Spinal cord (tissue), 10 donors: ENCODE measurements around the gene LRRC8B. TPM values are rescaled to one million over a fixed set of nuclear protein-coding genes. Genes with fewer than 3 reads are reported as not detected.
"Not testable (repeated sequence)": the region's sequence is repeated elsewhere in the genome, so short reads cannot be mapped to it uniquely, and the experiment has no call there.

Experiments used
- DNase-seq, 6 donors: peaks; one replicate each; pipeline versions ENCODE4 v3.0.0 to v3.0.0-alpha.2; 2013 to 2015; ENCODE audit warnings: low spot score in 6 of 6, low read depth in 4 of 6
- H3K27ac ChIP-seq: one replicate; pipeline ENCODE4 v1.5.1; 2013; ENCODE audit warnings: low read depth, low read length, control low read depth
- H3K27me3 ChIP-seq: one replicate; pipeline ENCODE4 v1.6.1; 2013; ENCODE audit warnings: low read length; ENCODE audit not compliant: control insufficient read depth, insufficient read depth
- H3K36me3 ChIP-seq: one replicate; pipeline ENCODE4 v1.6.1; 2013; ENCODE audit warnings: low read length; ENCODE audit not compliant: control insufficient read depth, insufficient read depth
- H3K4me1 ChIP-seq: one replicate; pipeline ENCODE4 v1.6.1; 2013; ENCODE audit warnings: low read length; ENCODE audit not compliant: control insufficient read depth, insufficient read depth
- H3K4me3 ChIP-seq: one replicate; pipeline ENCODE4 v1.5.1; 2013; ENCODE audit warnings: low read depth, low read length, control low read depth
- H3K9me3 ChIP-seq: one replicate; pipeline ENCODE4 v1.6.1; 2013; ENCODE audit warnings: low read length; ENCODE audit not compliant: control insufficient read depth, insufficient read depth
- WGBS: methylation state at CpG from one replicate; pipeline ENCODE4 v1.1.5; 2013; ENCODE audit warnings: missing lambda C conversion rate; ENCODE audit not compliant: insufficient coverage; 5-methylcytosine and 5-hydroxymethylcytosine counted together
- polyA plus RNA-seq, 2 donors: library from polyadenylated mRNA; unstranded; fragments of 120-200 nt; gene quantifications; one replicate each; pipeline ENCODE4 v1.2.1, GENCODE V29; 2013; ENCODE audit not compliant: insufficient read length in 2 of 2
- total RNA-seq, 2 donors: library from RNA; depleted of rRNA in 1 of 2; stranded (reverse); fragments of 120-200 nt in 1 of 2; fragments of >200 nt in 1 of 2; gene quantifications; one replicate each; pipeline versions ENCODE4 v1.2.3 to v1.2.4, GENCODE V29; 2013 to 2014
- donor health status: healthy.

LRRC8B gene
- total and polyA plus RNA-seq, 4 donors = 9.3 to 26.7 (median 18.3) TPM

DNA sequence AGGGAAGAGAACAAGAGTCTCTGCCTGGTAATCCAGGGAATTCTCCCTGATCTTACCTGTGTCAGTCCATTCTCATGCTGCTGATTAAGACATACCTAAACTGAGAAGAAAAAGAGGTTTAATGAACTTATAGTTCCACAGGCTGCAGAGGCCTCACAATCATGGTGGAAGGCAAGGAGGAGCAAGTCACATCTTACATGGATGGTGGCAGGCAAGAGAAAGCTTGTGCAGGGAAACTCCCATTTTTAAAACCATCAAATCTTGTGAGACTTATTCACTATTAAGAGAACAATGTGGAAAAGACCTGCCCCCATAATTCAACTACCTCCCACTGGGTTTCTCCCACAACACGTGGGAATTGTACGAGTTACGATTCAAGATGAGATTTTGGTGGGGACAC lies 34.2 kb upstream of the LRRC8B start:
- no peak overlapping the region for H3K4me3 ChIP-seq
- WGBS = 95% methylated on average over 3 of the region's 3 CpGs
- no peak for DNase-seq
- H3K27me3 ChIP-seq = no peaks in the 10 kb centered on the region
- no peaks in the 10 kb centered on the region for H3K4me1 ChIP-seq
- no peak overlapping the region for H3K27ac ChIP-seq
- H3K36me3 ChIP-seq = no peaks in the 10 kb centered on the region
- no peaks in the 10 kb centered on the region for H3K9me3 ChIP-seq

- peak in 3 of 6 donors; percentile 29 to 69 (median 33) for DNase-seq
- no peak overlapping the region for H3K4me3 ChIP-seq
- H3K27me3 ChIP-seq = no peaks in the 10 kb centered on the region
- H3K27ac ChIP-seq = peak overlapping the region; percentile 6
- WGBS = 40% methylated on average over 3 of the region's 6 CpGs
- H3K9me3 ChIP-seq = no peaks in the 10 kb centered on the region
- no peaks in the 10 kb centered on the region for H3K36me3 ChIP-seq
- no peaks in the 10 kb centered on the region for H3K4me1 ChIP-seq
Observed at GRCh38 chr1:89499320-89499719, 25.3 kb upstream of the LRRC8B start.

GRCh38 chr1:89502042-89502441 lies 22.6 kb upstream of the LRRC8B start:
- Histone ChIP-seq H3K4me3 (no peak overlapping the region), H3K9me3 (no peaks in the 10 kb centered on the region), H3K27me3 (no peaks in the 10 kb centered on the region), H3K36me3 (no peaks in the 10 kb centered on the region), H3K27ac (no peak overlapping the region), H3K4me1 (no peaks in the 10 kb centered on the region)
- DNase-seq = peak in 1 of 6 donors; percentile 51
- no CpG with 5 or more reads among the region's 2 CpGs for WGBS

DNA sequence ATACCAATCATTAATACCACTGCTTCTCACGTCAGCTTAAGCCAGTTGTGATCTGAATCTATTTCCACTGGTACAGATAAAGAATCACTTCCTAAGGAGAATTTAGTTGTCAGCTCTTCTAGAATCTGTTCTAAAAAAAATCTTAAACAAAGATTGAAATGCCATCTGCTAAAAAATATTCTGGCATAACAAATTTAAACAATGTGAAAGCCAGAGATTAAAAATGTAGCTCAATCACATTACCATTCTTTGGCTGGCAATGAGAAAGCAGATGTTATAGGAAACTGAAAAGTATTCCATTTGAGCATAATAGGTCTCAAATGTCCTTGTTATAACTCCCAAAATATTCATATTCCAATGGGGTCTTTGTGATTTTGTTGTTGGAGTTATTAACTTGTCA lies 21.7 kb upstream of the LRRC8B start:
- no peak overlapping the region for H3K4me3 ChIP-seq
- no peaks in the 10 kb centered on the region for H3K27me3 ChIP-seq
- no peak overlapping the region for H3K27ac ChIP-seq
- no peaks in the 10 kb centered on the region for H3K36me3 ChIP-seq
- no CpG with 5 or more reads among the region's 1 CpG for WGBS
- no peaks in the 10 kb centered on the region for H3K4me1 ChIP-seq
- DNase-seq = peak in 2 of 6 donors; percentile 42 to 76
- H3K9me3 ChIP-seq = no peaks in the 10 kb centered on the region

- no CpG with 5 or more reads among the region's 2 CpGs for WGBS
- H3K9me3 ChIP-seq = no peaks in the 10 kb centered on the region
- H3K4me1 ChIP-seq = no peaks in the 10 kb centered on the region
- no peaks in the 10 kb centered on the region for H3K27me3 ChIP-seq
- DNase-seq = no peak
- H3K36me3 ChIP-seq = no peaks in the 10 kb centered on the region
- no peak overlapping the region for H3K4me3 ChIP-seq
- no peak overlapping the region for H3K27ac ChIP-seq
Observed at GRCh38 chr1:89503690-89504089, 20.9 kb upstream of the LRRC8B start.

DNA sequence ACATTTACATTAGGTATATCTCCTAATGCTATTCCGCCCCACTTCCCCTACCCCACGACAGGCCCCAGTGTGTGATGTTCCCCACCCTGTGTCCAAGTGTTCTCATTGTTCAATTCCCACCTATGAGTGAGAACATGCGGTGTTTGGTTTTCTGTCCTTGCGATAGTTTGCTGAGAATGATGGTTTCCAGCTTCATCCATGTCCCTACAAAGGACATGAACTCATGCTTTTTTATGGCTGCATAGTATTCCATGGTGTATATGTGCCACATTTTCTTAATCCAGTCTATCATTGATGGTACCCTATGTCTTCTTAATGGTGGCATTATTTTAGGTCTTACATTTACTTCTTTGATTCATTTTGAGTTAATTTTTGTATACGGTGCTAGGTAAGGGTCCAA lies 14.6 kb upstream of the LRRC8B start:
- not testable (repeated sequence) for DNase-seq, H3K4me1 ChIP-seq, H3K36me3 ChIP-seq, H3K27me3 ChIP-seq, H3K27ac ChIP-seq, H3K4me3 ChIP-seq, H3K9me3 ChIP-seq
- WGBS = no CpG with 5 or more reads among the region's 5 CpGs

- no peaks in the 10 kb centered on the region for H3K27me3 ChIP-seq
- 100% methylated on average over 1 of the region's 1 CpG for WGBS
- DNase-seq = no peak
- no peak overlapping the region for H3K27ac ChIP-seq
- H3K36me3 ChIP-seq = no peaks in the 10 kb centered on the region
- no peaks in the 10 kb centered on the region for H3K9me3 ChIP-seq
- H3K4me1 ChIP-seq = no peaks in the 10 kb centered on the region
- no peak overlapping the region for H3K4me3 ChIP-seq
Observed at GRCh38 chr1:89512996-89513720, 11.5 kb upstream of the LRRC8B start.

- Histone ChIP-seq H3K9me3 (no peaks in the 10 kb centered on the region), H3K27me3 (no peaks in the 10 kb centered on the region), H3K4me3 (no peak overlapping the region), H3K27ac (no peak overlapping the region), H3K4me1 (no peaks in the 10 kb centered on the region), H3K36me3 (no peaks in the 10 kb centered on the region)
- DNase-seq = no peak
- 100% methylated on average over 1 of the region's 4 CpGs for WGBS
Observed at GRCh38 chr1:89516055-89516454, 8.6 kb upstream of the LRRC8B start.

DNA sequence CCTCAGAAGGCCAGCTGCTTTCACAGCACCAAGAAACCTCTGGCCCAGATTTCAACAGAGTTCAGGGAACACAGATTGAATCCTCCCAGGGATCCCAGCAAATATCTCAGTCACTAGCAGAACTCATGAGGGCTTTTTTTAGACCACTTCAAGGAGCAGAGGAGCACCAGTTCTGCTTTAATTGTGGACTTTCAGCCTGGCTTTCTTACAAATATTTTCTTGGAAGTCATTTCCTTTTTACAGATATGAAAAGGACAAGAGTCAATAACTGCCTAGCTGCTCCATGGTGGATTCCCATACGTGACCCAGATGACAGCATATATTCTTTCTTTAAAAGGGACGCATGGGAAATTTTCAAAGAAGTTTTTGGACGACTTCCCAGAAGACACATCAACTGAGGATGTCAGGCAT lies 6.4 kb upstream of the LRRC8B start:
- Histone ChIP-seq H3K27ac (no peak overlapping the region), H3K4me3 (no peak overlapping the region)
- no CpG with 5 or more reads among the region's 3 CpGs for WGBS

DNA sequence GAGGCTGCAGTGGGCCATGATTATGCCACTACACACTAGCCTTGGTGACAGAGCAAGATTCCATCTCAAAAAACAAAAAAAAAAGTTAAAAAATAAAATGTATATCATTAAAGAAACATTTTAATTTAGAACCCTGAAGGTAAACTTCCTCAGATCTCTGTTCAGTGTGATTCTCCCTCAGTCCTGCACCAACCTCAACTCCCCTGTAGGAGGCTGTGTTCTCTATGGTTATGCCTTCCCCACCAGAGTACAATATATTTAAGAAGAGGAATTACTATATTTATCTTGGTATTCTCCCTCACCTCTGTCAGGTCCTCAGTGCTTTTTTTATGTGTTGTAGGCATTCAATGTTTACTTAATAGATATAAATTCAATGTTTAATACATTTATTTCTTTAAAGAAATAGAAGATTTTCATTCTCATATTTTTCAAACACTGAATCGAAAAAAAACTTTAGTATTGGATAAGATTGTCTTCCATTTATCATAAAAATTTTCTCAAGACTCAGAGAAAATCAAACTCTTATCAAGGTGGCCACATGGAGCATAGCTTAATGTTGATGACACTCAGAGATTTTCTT lies 4.8 kb upstream of the LRRC8B start:
- Histone ChIP-seq H3K4me1 (peaks cover 8% of the 10 kb centered on the region), H3K27ac (no peak overlapping the region), H3K36me3 (no peaks in the 10 kb centered on the region), H3K4me3 (no peak overlapping the region), H3K9me3 (no peaks in the 10 kb centered on the region), H3K27me3 (no peaks in the 10 kb centered on the region)
- WGBS = no CpG with 5 or more reads among the region's 1 CpG
- DNase-seq = no peak

More for the DNA sequence above, 6.4 kb upstream of the LRRC8B start:
- H3K4me1 ChIP-seq = no peaks in the 10 kb centered on the region
- H3K9me3 ChIP-seq = no peaks in the 10 kb centered on the region
- no peak for DNase-seq
- H3K36me3 ChIP-seq = no peaks in the 10 kb centered on the region
- H3K27me3 ChIP-seq = no peaks in the 10 kb centered on the region
